K562 (cell line): ENCODE measurements around the gene NEDD4. TPM values are rescaled to one million over a fixed set of nuclear protein-coding genes. Genes with fewer than 3 reads are reported as not detected.

Experiments used
- ATAC-seq: fragments of 200-7000 bp; cut with Tn5 transposase; 3 replicates; pipeline ENCODE4 v1.9.1; 2020; ENCODE audit warnings: moderate library complexity
- BruUV-seq: library from RNA; stranded (reverse); fragments of 400-500 nt; replicated peaks from 2 replicates; lab custom pipeline; 2021; lab: Mats Ljungman, UMichigan
- CTCF ChIA-PET: fragments of 300-600 bp; formaldehyde crosslinking; extraction: SDS; loops from one replicate; lab custom pipeline; 2021; ENCODE audit warnings: low intra/inter-chr PET ratio; lab: Yijun Ruan, JAX
- POLR2A ChIA-PET: fragments of 300-600, 350-650 bp; sonication (Branson Sonifier 250); formaldehyde crosslinking; extraction: SDS; loops from one replicate; lab custom pipeline; 2021; ENCODE audit warnings: antibody characterized with exemption, inconsistent platforms; lab: Yijun Ruan, JAX
- DNase-seq, 4 experiments: peaks; one replicate each; pipeline versions ENCODE4 v3.0.0 to v3.0.0-alpha.2; 2011 to 2018; ENCODE audit warnings: low spot score in 3 of 4, mixed read lengths in 3 of 4; ENCODE audit errors: extremely low read depth in 1 of 4
- FAIRE-seq: peaks from 2 replicates; lab custom pipeline; 2011; peaks lifted over from hg19 to GRCh38; lab: Jason Lieb, UNC
- H2AFZ ChIP-seq: 2 replicates; pipeline ENCODE4 v1.6.0; 2011; ENCODE audit warnings: low read depth, low read length, control low read depth, inconsistent platforms
- H3K27ac ChIP-seq: fragments of 200-600 bp; 3 replicates; pipeline ENCODE4 v1.8.0; 2011; ENCODE audit warnings: low read depth, mild to moderate bottlenecking, control low read depth, inconsistent platforms, low read length, moderate library complexity, mixed read lengths; ENCODE audit errors: extremely low read depth
- H3K27me3 ChIP-seq, 2 experiments: fragments of 300-600 bp in 1 of 2; 2 replicates in 1 of 2; 3 replicates in 1 of 2; pipeline versions ENCODE4 v1.6.0 to v1.8.0; 2011; ENCODE audit warnings: inconsistent platforms in 2 of 2, low read length in 2 of 2, mild to moderate bottlenecking in 1 of 2, mixed read lengths in 1 of 2, moderate library complexity in 1 of 2; ENCODE audit not compliant: control insufficient read depth in 2 of 2, insufficient read depth in 2 of 2
- H3K36me3 ChIP-seq: fragments of 300-600 bp; 3 replicates; pipeline ENCODE4 v1.8.0; 2011; ENCODE audit warnings: mild to moderate bottlenecking, low read length, inconsistent platforms; ENCODE audit not compliant: control insufficient read depth, insufficient read depth
- H3K4me1 ChIP-seq, 2 experiments: fragments of 200-600 bp in 1 of 2; replicated peaks in 1 of 2; 2 replicates in 1 of 2; 3 replicates in 1 of 2; pipeline versions ENCODE4 v1.5.1 to v1.8.0; 2011; ENCODE audit warnings: inconsistent platforms in 2 of 2, low read length in 2 of 2, mild to moderate bottlenecking in 1 of 2, mixed read lengths in 1 of 2, moderate library complexity in 1 of 2; ENCODE audit not compliant: control insufficient read depth in 2 of 2, insufficient read depth in 2 of 2
- H3K4me2 ChIP-seq: 2 replicates; pipeline ENCODE4 v1.6.1; 2011; ENCODE audit warnings: low read length, control low read depth, inconsistent platforms, mixed read lengths; ENCODE audit not compliant: insufficient read depth
- H3K4me3 ChIP-seq: fragments of 200-600 bp; sonication (generic), shearing (Covaris generic); 2 replicates; pipeline ENCODE4 v1.5.1; 2016; ENCODE audit warnings: control low read depth, inconsistent platforms
- H3K79me2 ChIP-seq: fragments of 200-600 bp; 3 replicates; pipeline ENCODE4 v1.8.0; 2011; ENCODE audit warnings: low read length, inconsistent platforms; ENCODE audit not compliant: control insufficient read depth, insufficient read depth
- H3K9ac ChIP-seq, 2 experiments: 2 replicates each; pipeline versions ENCODE4 v1.6.0 to v1.6.1; 2011; ENCODE audit warnings: low read depth in 2 of 2, low read length in 2 of 2, control low read depth in 1 of 2, inconsistent platforms in 1 of 2, mild to moderate bottlenecking in 1 of 2, mixed read lengths in 1 of 2; ENCODE audit not compliant: insufficient read depth in 1 of 2
- H3K9me1 ChIP-seq: one replicate; pipeline ENCODE4 v1.6.0; 2011; ENCODE audit warnings: inconsistent platforms, mild to moderate bottlenecking, low read length, moderate library complexity; ENCODE audit not compliant: control insufficient read depth, insufficient read depth
- H3K9me3 ChIP-seq: replicated peaks from 2 replicates; pipeline ENCODE4 v1.5.1; 2011; ENCODE audit warnings: low read depth, low read length, inconsistent platforms; ENCODE audit not compliant: control insufficient read depth, insufficient read depth
- H4K20me1 ChIP-seq: replicated peaks from 2 replicates; pipeline ENCODE4 v1.6.1; 2011; ENCODE audit warnings: low read length, inconsistent platforms, mixed read lengths; ENCODE audit not compliant: control insufficient read depth, insufficient read depth
- ATF3 ChIP-seq, 2 experiments: fragments of 450-650 bp in 1 of 2; sonication (generic) in 1 of 2; formaldehyde crosslinking in 1 of 2; IDR thresholded peaks in 1 of 2; conservative IDR thresholded peaks in 1 of 2; 2 replicates each; pipeline versions ENCODE4 v1.6.1 to v1.8.1; 2016 to 2023; ENCODE audit warnings: mild to moderate bottlenecking in 2 of 2, moderate library complexity in 2 of 2, inconsistent platforms in 1 of 2, missing genetic modification reagents in 1 of 2
- DIDO1 ChIP-seq: fragments of 450-650 bp; IDR thresholded peaks from 2 replicates; pipeline ENCODE4 v1.6.1; 2016; ENCODE audit warnings: low read depth, missing biosample characterization, missing genetic modification characterization
- EHMT2 ChIP-seq: fragments of 450-650 bp; IDR thresholded peaks from 2 replicates; pipeline ENCODE4 v1.6.1; 2018; ENCODE audit warnings: antibody characterized with exemption
- FIP1L1 ChIP-seq: fragments of 200-400 bp; formaldehyde crosslinking; IDR thresholded peaks from 2 replicates; pipeline ENCODE4 v1.6.1; 2018; ENCODE audit warnings: mild to moderate bottlenecking, low read depth, low read length; ENCODE audit not compliant: poor library complexity, severe bottlenecking
- FOSL1 ChIP-seq: fragments of 200-800 bp; sonication (Bioruptor generic); conservative IDR thresholded peaks from 2 replicates; pipeline ENCODE4 v1.6.1; 2016; ENCODE audit warnings: missing genetic modification characterization, missing compliant biosample characterization
- HEY1 ChIP-seq: fragments of 250-450 bp; sonication (Bioruptor Pico); IDR thresholded peaks from 2 replicates; pipeline ENCODE4 v1.5.0; 2020; ENCODE audit warnings: mild to moderate bottlenecking, moderate library complexity, borderline replicate concordance
- HLTF ChIP-seq: fragments of 450-650 bp; IDR thresholded peaks from 2 replicates; pipeline ENCODE4 v1.6.1; 2016
- JUN ChIP-seq, 2 experiments: sonication (generic) in 1 of 2; formaldehyde crosslinking in 1 of 2; IDR thresholded peaks; 2 replicates each; pipeline versions ENCODE4 v1.6.1 to v1.8.0; 2012 to 2022; ENCODE audit warnings: borderline replicate concordance in 2 of 2, mild to moderate bottlenecking in 2 of 2, improper control_type of control experiment in 1 of 2, low read depth in 1 of 2, low read length in 1 of 2, missing genetic modification reagents in 1 of 2
- JUND ChIP-seq, 2 experiments: IDR thresholded peaks; 2 replicates in 1 of 2; 3 replicates in 1 of 2; pipeline ENCODE4 v1.6.1; 2011; ENCODE audit warnings: borderline replicate concordance in 2 of 2, low read depth in 2 of 2, low read length in 2 of 2, improper control_type of control experiment in 1 of 2, missing biosample characterization in 1 of 2, missing genetic modification characterization in 1 of 2, missing genetic modification reagents in 1 of 2
- KLF13 ChIP-seq: fragments of 450-650 bp; IDR thresholded peaks from 2 replicates; pipeline ENCODE4 v1.6.1; 2016; ENCODE audit warnings: missing genetic modification characterization, low read depth, mild to moderate bottlenecking, missing compliant biosample characterization, moderate library complexity, borderline replicate concordance
- L3MBTL2 ChIP-seq: fragments of 450-650 bp; IDR thresholded peaks from 2 replicates; pipeline ENCODE4 v1.6.1; 2016; ENCODE audit warnings: mild to moderate bottlenecking, moderate library complexity
- MAX ChIP-seq: sonication (generic); formaldehyde crosslinking; IDR thresholded peaks from 2 replicates; pipeline ENCODE4 v1.9.0; 2022; ENCODE audit warnings: mild to moderate bottlenecking, missing genetic modification reagents
- NR0B1 ChIP-seq: fragments of 450-650 bp; IDR thresholded peaks from one replicate; pipeline ENCODE4 v1.6.1; 2018; ENCODE audit warnings: mild to moderate bottlenecking, moderate library complexity; ENCODE audit not compliant: partially characterized antibody
- TAL1 ChIP-seq: fragments of 450-650 bp; IDR thresholded peaks from 2 replicates; pipeline ENCODE4 v1.6.1; 2016; ENCODE audit warnings: mild to moderate bottlenecking
- TARDBP ChIP-seq: fragments of 450-650 bp; IDR thresholded peaks from 2 replicates; pipeline ENCODE4 v1.6.1; 2016
- ZBTB2 ChIP-seq: fragments of 450-650 bp; IDR thresholded peaks from 2 replicates; pipeline ENCODE4 v1.6.1; 2016; ENCODE audit warnings: antibody characterized with exemption
- ZNF165 ChIP-seq: fragments of 250-450 bp; sonication (Bioruptor Pico); IDR thresholded peaks from 2 replicates; pipeline ENCODE4 v1.4.0; 2020; ENCODE audit warnings: borderline replicate concordance
- ZNF316 ChIP-seq: fragments of 450-650 bp; IDR thresholded peaks from 2 replicates; pipeline ENCODE4 v1.6.1; 2016
- WGBS: fragments of 100-300 bp; shearing (Covaris generic); methylation state at CpG from one replicate; pipeline ENCODE4 v1.1.6; 2016; ENCODE audit warnings: low coverage, mixed read lengths; ENCODE audit not compliant: insufficient coverage; ENCODE audit errors: missing lambda C conversion rate; 5-methylcytosine and 5-hydroxymethylcytosine counted together
- in situ Hi-C: fragments of 300-500 bp; cut with MboI; formaldehyde crosslinking; loops from 4 replicates; pipeline ENCODE4 v1.15.0; 2018; ENCODE audit warnings: inconsistent platforms, mixed read lengths
- intact Hi-C: fragments of 100-400 bp; cut with micrococcal nuclease; formaldehyde crosslinking; loops from 2 replicates; pipeline ENCODE4 v1.14.2; 2022
- polyA plus RNA-seq, 8 experiments: library from polyadenylated mRNA; depleted of rRNA in 4 of 8; stranded (reverse) in 5 of 8; unstranded in 3 of 8; fragments of >200 nt; fragmentation: Nextera tagmentation in 2 of 8; fragmentation: Illumina TruSeq in 1 of 8; extraction: Ambion mirVana in 2 of 8; extraction: Trizol in 1 of 8; gene quantifications; 2 replicates each; pipeline versions ENCODE4 v1.2.1 to v1.2.3, GENCODE V29; 2011 to 2014; ENCODE audit warnings: inconsistent platforms in 1 of 8, missing spikeins in 1 of 8
- total RNA-seq, 7 experiments: library from RNA; depleted of rRNA in 6 of 7; stranded (reverse); fragments of >200 nt in 6 of 7; fragmentation: Illumina TruSeq in 2 of 7; extraction: Trizol in 2 of 7; gene quantifications; 2 replicates each; pipeline versions ENCODE4 v1.2.1 to v1.2.3, GENCODE V29; 2011 to 2021; ENCODE audit warnings: low replicate concordance in 1 of 7

The NEDD4 gene
- total and polyA plus RNA-seq, 9 of the 15 experiments (the other 6 are each of a cell fraction or from before 2014, with no cell fraction given) = 7.2 to 23.7 (median 17.3) TPM

- ChIA-PET POLR2A (interaction anchor here (1.0 to 1.4 kb wide), 2 partner anchors 12 to 16 kb away, joined by 3 to 4 read pairs; no protein-coding TSS in a partner anchor), CTCF (interaction anchor here (0.6 kb wide), 1 partner anchor 18 kb away, joined by 4 read pairs; no protein-coding TSS in a partner anchor)
- H3K36me3 ChIP-seq = no peaks in the 10 kb centered on the region
- no peaks in the 10 kb centered on the region for H3K27me3 ChIP-seq
- DNase-seq (no peak), ATAC-seq (no peak), FAIRE-seq (no peak)
- no peak overlapping the region for H3K4me2 ChIP-seq
- WGBS = 45% methylated on average over 3 of the region's 3 CpGs
- H3K79me2 ChIP-seq = no peaks in the 10 kb centered on the region
- no TSS peak for BruUV-seq
- H3K27ac ChIP-seq = no peak overlapping the region
- H3K9ac ChIP-seq = no peak overlapping the region
- no peak overlapping the region for H2AFZ ChIP-seq
- H4K20me1 ChIP-seq = no peaks in the 10 kb centered on the region
- no peak overlapping the region for H3K4me3 ChIP-seq
- intact Hi-C loops = no loop called here
- in situ Hi-C loops = no loop called here
- no peaks in the 10 kb centered on the region; the same call in 1 of the 2 replicates for H3K9me3 ChIP-seq
- H3K9me1 ChIP-seq = no peaks in the 10 kb centered on the region
- H3K4me1 ChIP-seq = no peaks in the 10 kb centered on the region; a peak in 1 of 5 replicates
- TF ChIP-seq HLTF = no peak
- no peak for TF ChIP-seq NR0B1
- TF ChIP-seq EHMT2 = no peak
- peak; percentile 12; the same call in 1 of the 2 replicates for TF ChIP-seq JUN (IDR thresholded peaks at IDR 0.05; ENCODE audit: borderline replicate concordance, low read depth, low read length)
- no peak for TF ChIP-seq JUN (CRISPR knock-in tag; IDR thresholded peaks at IDR 0.05; ENCODE audit: borderline replicate concordance)
- TF ChIP-seq ZNF165 (CRISPR knock-in tag) = no peak
- peak; percentile 52; the same call in 1 of the 2 replicates for TF ChIP-seq ATF3 (IDR thresholded peaks at IDR 0.05)
- TF ChIP-seq ATF3 (CRISPR knock-in tag; conservative IDR thresholded peaks at IDR 0.05) = no peak
- TF ChIP-seq FOSL1 (tag) = peak; percentile 76
- TF ChIP-seq DIDO1 = no peak
- TF ChIP-seq TAL1 = no peak
- no peak for TF ChIP-seq ZBTB2
- peak; percentile 79 for TF ChIP-seq JUND (IDR thresholded peaks at IDR 0.05; ENCODE audit: borderline replicate concordance, low read depth, low read length)
- peak; percentile 62; the same call in 1 of the 3 replicates for TF ChIP-seq JUND (tag; IDR thresholded peaks at IDR 0.05; ENCODE audit: borderline replicate concordance, low read depth, low read length)
- TF ChIP-seq TARDBP = no peak
- no peak for TF ChIP-seq ZNF316
- no peak for TF ChIP-seq HEY1 (CRISPR knock-in tag)
- TF ChIP-seq MAX (CRISPR knock-in tag) = no peak
- TF ChIP-seq FIP1L1 = no peak
- TF ChIP-seq L3MBTL2 = 0 out of 2 replicates have a peak, but pooled peaks have one; percentile 34
- TF ChIP-seq KLF13 (tag) = no peak
Observed at GRCh38 chr15:56001471-56002078, 8.2 kb upstream of the NEDD4 start.
